ENCODE data around the gene SMPD2.

Gene SMPD2, protein sequence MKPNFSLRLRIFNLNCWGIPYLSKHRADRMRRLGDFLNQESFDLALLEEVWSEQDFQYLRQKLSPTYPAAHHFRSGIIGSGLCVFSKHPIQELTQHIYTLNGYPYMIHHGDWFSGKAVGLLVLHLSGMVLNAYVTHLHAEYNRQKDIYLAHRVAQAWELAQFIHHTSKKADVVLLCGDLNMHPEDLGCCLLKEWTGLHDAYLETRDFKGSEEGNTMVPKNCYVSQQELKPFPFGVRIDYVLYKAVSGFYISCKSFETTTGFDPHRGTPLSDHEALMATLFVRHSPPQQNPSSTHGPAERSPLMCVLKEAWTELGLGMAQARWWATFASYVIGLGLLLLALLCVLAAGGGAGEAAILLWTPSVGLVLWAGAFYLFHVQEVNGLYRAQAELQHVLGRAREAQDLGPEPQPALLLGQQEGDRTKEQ

GRCh38 chr6:109440331-109441068 is at the start of gene SMPD2, which contains the start of gene PPIL6:
SMPD2 (plus strand) TSS chr6:109440724; CDS start chr6:109441122, 398 bp downstream.
PPIL6 (minus strand) TSS chr6:109440628; CDS start chr6:109440590, 38 bp downstream.
- Mint-ChIP-seq H3K27ac (ENCODE audit: low read depth) (peak within 1 kb of the TSS; percentile 95), H3K4me3 (peak within 1 kb of the TSS; percentile 95), H3K36me3 (ENCODE audit: insufficient read depth) (peaks cover 12% of the 10 kb centered on the region), H3K4me1 (peaks cover 28% of the 10 kb centered on the region), H3K27me3 (no peaks in the 10 kb centered on the region), H3K9me3 (no peaks in the 10 kb centered on the region)
- peak; percentile 56 to 58 for DNase-seq (ENCODE audit: low spot score in 2 of 2)
- peak; percentile 86 for ATAC-seq (replicated peaks; ENCODE audit: extremely low read depth, poor library complexity, severe bottlenecking)

DNA sequence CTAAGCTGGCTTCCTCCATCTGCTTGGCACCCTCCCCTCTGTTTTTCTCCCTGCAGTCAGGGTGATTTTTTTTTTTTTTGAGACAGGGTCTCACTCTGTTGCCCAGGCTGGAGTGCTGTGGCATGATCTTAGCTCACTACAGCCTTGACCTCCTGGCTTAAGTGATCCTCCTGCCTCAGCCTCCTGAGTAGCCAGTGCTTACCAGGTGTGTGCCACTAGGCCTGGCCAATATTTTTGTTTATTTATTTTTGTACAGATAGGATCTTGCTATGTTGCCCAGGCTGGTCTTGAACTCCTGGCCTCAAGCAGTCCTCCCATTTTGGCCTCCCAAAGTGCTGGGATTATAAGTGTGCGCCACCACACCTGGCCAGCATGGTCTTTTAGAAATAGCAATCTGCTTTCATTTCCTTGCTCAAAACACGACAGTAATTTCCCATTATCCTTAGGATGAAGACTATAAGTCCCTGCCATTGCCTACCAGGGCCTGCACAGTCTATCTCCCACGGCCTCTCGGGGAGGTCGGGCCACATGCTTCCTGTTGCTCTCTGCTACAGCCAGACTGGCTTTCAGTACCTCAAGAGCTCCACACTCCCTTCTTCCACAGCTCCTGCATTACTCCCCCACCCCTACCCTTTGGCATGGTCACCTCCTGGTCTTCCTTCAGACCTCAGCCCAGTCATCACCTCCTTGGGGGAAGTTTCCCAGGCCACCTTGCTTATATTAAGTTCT is 47.2 kb upstream of the SMPD2 start:
- ATAC-seq (replicated peaks; ENCODE audit: extremely low read depth, poor library complexity, severe bottlenecking) (no peak), DNase-seq (ENCODE audit: low spot score in 2 of 2) (no peak)
- no peak overlapping the region for H3K4me3 Mint-ChIP-seq
- H3K27ac Mint-ChIP-seq (ENCODE audit: low read depth), result no peak overlapping the region
- no peaks in the 10 kb centered on the region for H3K9me3 Mint-ChIP-seq
- no peaks in the 10 kb centered on the region for H3K36me3 Mint-ChIP-seq (ENCODE audit: insufficient read depth)
- H3K4me1 Mint-ChIP-seq, result no peaks in the 10 kb centered on the region
- no peaks in the 10 kb centered on the region for H3K27me3 Mint-ChIP-seq

DNA sequence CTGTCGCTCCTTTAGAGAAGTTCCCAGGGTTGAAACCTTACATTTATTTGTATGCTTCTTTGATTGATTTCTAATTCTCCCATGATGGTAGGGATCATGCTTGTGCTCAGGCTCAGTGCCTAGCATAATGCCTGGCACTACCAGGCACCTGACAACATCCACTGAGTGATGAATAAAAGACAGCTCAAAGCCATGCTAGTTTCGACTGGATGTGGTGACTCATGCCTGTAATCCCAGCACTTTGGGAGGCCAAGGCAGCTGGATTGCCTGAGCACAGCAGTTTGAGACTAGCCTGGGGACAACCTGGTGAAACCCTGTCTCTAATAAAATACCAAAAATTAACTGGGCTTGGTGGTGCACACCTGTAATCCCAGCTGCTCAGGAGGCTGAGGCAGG is 46.6 kb upstream of the SMPD2 start:
- Mint-ChIP-seq H3K27ac (ENCODE audit: low read depth) (no peak overlapping the region), H3K4me1 (no peaks in the 10 kb centered on the region), H3K9me3 (no peaks in the 10 kb centered on the region), H3K4me3 (no peak overlapping the region), H3K36me3 (ENCODE audit: insufficient read depth) (no peaks in the 10 kb centered on the region), H3K27me3 (no peaks in the 10 kb centered on the region)
- DNase-seq (ENCODE audit: low spot score in 2 of 2) (no peak), ATAC-seq (replicated peaks; ENCODE audit: extremely low read depth, poor library complexity, severe bottlenecking) (no peak)

DNA sequence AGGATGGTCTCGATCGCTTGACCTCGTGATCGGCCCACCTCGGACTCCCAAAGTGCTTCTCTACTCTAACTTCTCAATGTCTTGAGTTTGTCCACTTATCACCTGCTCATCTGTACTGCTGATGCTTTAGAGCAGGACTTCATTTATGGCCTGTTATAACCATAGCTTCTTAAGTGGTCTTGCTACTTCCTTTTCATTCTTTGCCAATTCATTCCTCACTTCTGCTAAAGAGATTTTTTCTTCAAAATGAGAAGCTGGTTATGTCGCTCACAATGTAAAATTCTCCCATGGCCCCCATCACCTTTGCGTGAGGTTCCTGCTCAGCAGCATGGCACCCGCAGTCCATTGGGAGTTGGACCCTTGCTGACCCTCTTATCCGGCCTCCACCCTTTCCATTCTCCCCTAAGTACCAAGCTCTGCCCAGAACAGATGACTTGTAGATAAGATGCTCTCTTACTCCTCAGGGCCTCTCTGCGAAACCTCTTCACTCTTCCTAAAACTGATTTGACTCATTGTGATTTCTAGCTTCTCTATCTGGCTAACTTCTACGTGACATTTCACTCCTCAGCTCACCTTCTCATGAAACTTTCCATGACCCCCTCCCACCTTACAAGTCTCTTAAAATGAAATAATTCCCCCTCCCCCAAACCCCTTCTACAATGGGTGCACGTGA is 44.3 kb upstream of the SMPD2 start:
- Mint-ChIP-seq H3K4me1 (no peaks in the 10 kb centered on the region), H3K9me3 (no peaks in the 10 kb centered on the region), H3K27me3 (no peaks in the 10 kb centered on the region), H3K4me3 (no peak overlapping the region), H3K27ac (ENCODE audit: low read depth) (no peak overlapping the region), H3K36me3 (ENCODE audit: insufficient read depth) (no peaks in the 10 kb centered on the region)
- no peak for ATAC-seq (replicated peaks; ENCODE audit: extremely low read depth, poor library complexity, severe bottlenecking)
- no peak for DNase-seq (ENCODE audit: low spot score in 2 of 2)

GRCh38 chr6:109397020-109397419 is 43.5 kb upstream of the SMPD2 start:
- no peak overlapping the region for H3K4me3 Mint-ChIP-seq
- H3K27me3 Mint-ChIP-seq, result no peaks in the 10 kb centered on the region
- no peak for ATAC-seq (replicated peaks; ENCODE audit: extremely low read depth, poor library complexity, severe bottlenecking)
- H3K9me3 Mint-ChIP-seq, result no peaks in the 10 kb centered on the region
- no peaks in the 10 kb centered on the region for H3K36me3 Mint-ChIP-seq (ENCODE audit: insufficient read depth)
- H3K4me1 Mint-ChIP-seq, result no peaks in the 10 kb centered on the region
- no peak for DNase-seq (ENCODE audit: low spot score in 2 of 2)
- H3K27ac Mint-ChIP-seq (ENCODE audit: low read depth), result no peak overlapping the region

DNA sequence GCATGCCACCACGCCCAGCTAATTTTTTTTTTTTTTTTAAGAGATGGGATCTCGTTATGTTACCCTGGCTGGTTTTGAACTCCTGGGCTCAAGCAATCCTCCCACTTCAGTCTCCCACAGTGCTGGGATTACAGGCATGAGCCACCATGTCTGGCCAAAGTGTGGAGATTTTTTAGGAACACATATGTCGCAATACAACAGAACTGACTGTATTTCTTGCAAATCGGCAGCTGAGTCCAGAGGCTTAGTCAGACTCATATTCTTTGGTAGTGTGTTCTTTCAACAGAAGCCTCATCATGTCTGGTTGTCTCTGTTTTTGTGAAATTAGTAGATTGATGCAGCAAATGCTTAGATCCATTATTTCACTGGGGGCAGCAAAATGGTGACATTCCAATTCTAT is 34.3 kb upstream of the SMPD2 start:
- ATAC-seq (replicated peaks; ENCODE audit: extremely low read depth, poor library complexity, severe bottlenecking) (no peak), DNase-seq (ENCODE audit: low spot score in 2 of 2) (no peak)
- no peaks in the 10 kb centered on the region for H3K4me1 Mint-ChIP-seq
- no peaks in the 10 kb centered on the region for H3K36me3 Mint-ChIP-seq (ENCODE audit: insufficient read depth)
- H3K4me3 Mint-ChIP-seq, result no peak overlapping the region
- no peaks in the 10 kb centered on the region for H3K27me3 Mint-ChIP-seq
- H3K27ac Mint-ChIP-seq (ENCODE audit: low read depth), result no peak overlapping the region
- no peaks in the 10 kb centered on the region for H3K9me3 Mint-ChIP-seq

GRCh38 chr6:109411034-109411433 is 29.5 kb upstream of the SMPD2 start:
- H3K36me3 Mint-ChIP-seq (ENCODE audit: insufficient read depth), result no peaks in the 10 kb centered on the region
- no peak overlapping the region for H3K27ac Mint-ChIP-seq (ENCODE audit: low read depth)
- no peaks in the 10 kb centered on the region for H3K27me3 Mint-ChIP-seq
- no peaks in the 10 kb centered on the region for H3K9me3 Mint-ChIP-seq
- no peak overlapping the region for H3K4me3 Mint-ChIP-seq
- no peak for DNase-seq (ENCODE audit: low spot score in 2 of 2)
- ATAC-seq (replicated peaks; ENCODE audit: extremely low read depth, poor library complexity, severe bottlenecking), result no peak
- no peaks in the 10 kb centered on the region for H3K4me1 Mint-ChIP-seq

- Mint-ChIP-seq H3K4me3 (no peak overlapping the region), H3K4me1 (no peaks in the 10 kb centered on the region), H3K36me3 (ENCODE audit: insufficient read depth) (no peaks in the 10 kb centered on the region), H3K9me3 (no peaks in the 10 kb centered on the region), H3K27me3 (no peaks in the 10 kb centered on the region), H3K27ac (ENCODE audit: low read depth) (no peak overlapping the region)
- DNase-seq (ENCODE audit: low spot score in 2 of 2) (no peak), ATAC-seq (replicated peaks; ENCODE audit: extremely low read depth, poor library complexity, severe bottlenecking) (no peak)
Observed at GRCh38 chr6:109417646-109418045, 22.9 kb upstream of the SMPD2 start.

GRCh38 chr6:109420751-109421150 is 19.8 kb upstream of the SMPD2 start:
- no peak for DNase-seq (ENCODE audit: low spot score in 2 of 2)
- H3K9me3 Mint-ChIP-seq, result no peaks in the 10 kb centered on the region
- H3K4me3 Mint-ChIP-seq, result no peak overlapping the region
- no peak for ATAC-seq (replicated peaks; ENCODE audit: extremely low read depth, poor library complexity, severe bottlenecking)
- H3K36me3 Mint-ChIP-seq (ENCODE audit: insufficient read depth), result no peaks in the 10 kb centered on the region
- H3K27me3 Mint-ChIP-seq, result no peaks in the 10 kb centered on the region
- no peak overlapping the region for H3K27ac Mint-ChIP-seq (ENCODE audit: low read depth)
- H3K4me1 Mint-ChIP-seq, result peaks cover 5% of the 10 kb centered on the region

GRCh38 chr6:109421184-109421583 is 19.3 kb upstream of the SMPD2 start:
- H3K9me3 Mint-ChIP-seq, result no peaks in the 10 kb centered on the region

GRCh38 chr6:109424946-109425345 is 15.6 kb upstream of the SMPD2 start:
- Mint-ChIP-seq H3K36me3 (ENCODE audit: insufficient read depth) (no peaks in the 10 kb centered on the region), H3K4me3 (no peak overlapping the region), H3K9me3 (no peaks in the 10 kb centered on the region), H3K27me3 (peaks cover 20% of the 10 kb centered on the region), H3K27ac (ENCODE audit: low read depth) (no peak overlapping the region), H3K4me1 (peaks cover 5% of the 10 kb centered on the region)
- DNase-seq (ENCODE audit: low spot score in 2 of 2) (no peak), ATAC-seq (replicated peaks; ENCODE audit: extremely low read depth, poor library complexity, severe bottlenecking) (no peak)

More at GRCh38 chr6:109421184-109421583, 19.3 kb upstream of the SMPD2 start:
- Mint-ChIP-seq H3K27me3 (no peaks in the 10 kb centered on the region), H3K4me3 (no peak overlapping the region), H3K36me3 (ENCODE audit: insufficient read depth) (no peaks in the 10 kb centered on the region), H3K4me1 (peaks cover 5% of the 10 kb centered on the region), H3K27ac (ENCODE audit: low read depth) (no peak overlapping the region)
- no peak for DNase-seq (ENCODE audit: low spot score in 2 of 2)
- ATAC-seq (replicated peaks; ENCODE audit: extremely low read depth, poor library complexity, severe bottlenecking), result no peak

- Mint-ChIP-seq H3K4me1 (peaks cover 5% of the 10 kb centered on the region), H3K36me3 (ENCODE audit: insufficient read depth) (peaks cover 2% of the 10 kb centered on the region), H3K27ac (ENCODE audit: low read depth) (peak overlapping the region; percentile 7), H3K27me3 (peaks cover 27% of the 10 kb centered on the region), H3K4me3 (no peak overlapping the region), H3K9me3 (no peaks in the 10 kb centered on the region)
- DNase-seq (ENCODE audit: low spot score in 2 of 2), result no peak
- no peak for ATAC-seq (replicated peaks; ENCODE audit: extremely low read depth, poor library complexity, severe bottlenecking)
Observed at GRCh38 chr6:109428889-109429477, 11.5 kb upstream of the SMPD2 start.
